OCI-LY3 (cell line): ENCODE measurements around the gene RFNG.

Experiments used
- H2AFZ ChIP-seq: fragments of 200-600, 300-600 bp; shearing (Covaris generic); 2 replicates; pipeline ENCODE4 v1.6.0; 2014; ENCODE audit warnings: antibody characterized with exemption, low read depth, low read length
- H3K27ac ChIP-seq: fragments of 200-600, 300-600 bp; sonication (generic); 2 replicates; pipeline ENCODE4 v1.5.1; 2014; ENCODE audit warnings: mild to moderate bottlenecking, low read length, moderate library complexity, mixed read lengths
- H3K27me3 ChIP-seq: fragments of 200-600, 300-600 bp; sonication (generic); 2 replicates; pipeline ENCODE4 v1.6.1; 2014; ENCODE audit warnings: low read depth, low read length, mixed read lengths
- H3K36me3 ChIP-seq: fragments of 200-600, 300-600 bp; sonication (generic); replicated peaks from 2 replicates; pipeline ENCODE3; 2014; ENCODE audit warnings: low read depth, low read length, mixed read lengths
- H3K4me1 ChIP-seq: fragments of 300-600, 200-600 bp; sonication (generic); 2 replicates; pipeline ENCODE4 v1.6.1; 2014; ENCODE audit warnings: low read length, mixed read lengths
- H3K4me2 ChIP-seq: fragments of 200-600, 300-600 bp; sonication (generic); 2 replicates; pipeline ENCODE4 v1.6.1; 2014; ENCODE audit warnings: low read length, mixed read lengths
- H3K4me3 ChIP-seq: fragments of 300-600, 200-600 bp; sonication (generic); 2 replicates; pipeline ENCODE4 v1.5.1; 2014; ENCODE audit warnings: antibody characterized with exemption, mild to moderate bottlenecking, low read length, moderate library complexity
- H3K79me2 ChIP-seq: fragments of 300-600, 200-600 bp; shearing (Covaris generic); 2 replicates; pipeline ENCODE4 v1.6.1; 2014; ENCODE audit warnings: mild to moderate bottlenecking, low read length, mixed read lengths
- H3K9ac ChIP-seq: fragments of 300-600, 200-600 bp; shearing (Covaris generic); 2 replicates; pipeline ENCODE4 v1.6.0; 2014; ENCODE audit warnings: mild to moderate bottlenecking, low read length, moderate library complexity
- H3K9me3 ChIP-seq: fragments of 200-600, 300-600 bp; shearing (Covaris generic); 2 replicates; pipeline ENCODE4 v1.6.1; 2014; ENCODE audit warnings: low read length, mixed read lengths; ENCODE audit not compliant: insufficient read depth
- H4K20me1 ChIP-seq: fragments of 200-600, 300-600 bp; sonication (generic); 2 replicates; pipeline ENCODE4 v1.6.1; 2016; ENCODE audit warnings: low read length, mixed read lengths; ENCODE audit not compliant: insufficient read depth
- EZH2phosphoT487 ChIP-seq: fragments of 200-600 bp; shearing (Covaris generic); IDR thresholded peaks from 2 replicates; pipeline ENCODE4 v1.6.1; 2018; ENCODE audit warnings: antibody characterized with exemption, mixed run types, low read depth
- TF ChIP-seq, protein P1 (sequence below): fragments of 200-600, 300-600 bp; sonication (generic); IDR thresholded peaks from 2 replicates; pipeline ENCODE4 v1.5.1; 2014; ENCODE audit warnings: antibody characterized with exemption, low read length, low read depth

Gene RFNG

DNA sequence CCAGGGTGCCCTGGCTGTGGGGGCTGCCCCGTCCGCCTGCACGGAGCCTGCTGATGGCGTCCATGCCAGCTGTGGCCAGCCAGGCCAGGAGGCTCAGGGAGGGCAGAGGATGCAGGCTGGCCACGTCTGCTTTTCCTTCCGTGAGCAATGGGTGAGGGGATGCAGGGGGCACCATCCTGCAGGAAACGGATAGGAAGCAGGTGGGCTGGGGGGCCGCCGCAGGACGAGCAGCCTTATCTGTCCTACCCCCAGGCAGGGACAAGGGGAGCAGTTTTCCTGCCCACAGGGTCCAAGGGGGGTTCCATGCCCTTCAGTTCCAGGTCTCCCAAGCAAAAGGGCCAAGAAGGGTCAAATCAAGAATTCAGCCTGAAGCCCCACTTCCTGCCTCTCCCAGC lies 7.2 kb upstream of the RFNG start:
- H2AFZ ChIP-seq = no peak overlapping the region
- peaks cover 6% of the 10 kb centered on the region for H3K79me2 ChIP-seq
- H4K20me1 ChIP-seq = no peaks in the 10 kb centered on the region
- H3K4me1 ChIP-seq = peaks cover 1% of the 10 kb centered on the region
- H3K27me3 ChIP-seq = no peaks in the 10 kb centered on the region
- H3K4me3 ChIP-seq = no peak overlapping the region
- peaks cover 36% of the 10 kb centered on the region for H3K36me3 ChIP-seq
- H3K27ac ChIP-seq = no peak overlapping the region
- no peaks in the 10 kb centered on the region for H3K9me3 ChIP-seq
- no peak overlapping the region for H3K4me2 ChIP-seq
- no peak for TF ChIP-seq EZH2phosphoT487
- TF ChIP-seq, protein P1, sequence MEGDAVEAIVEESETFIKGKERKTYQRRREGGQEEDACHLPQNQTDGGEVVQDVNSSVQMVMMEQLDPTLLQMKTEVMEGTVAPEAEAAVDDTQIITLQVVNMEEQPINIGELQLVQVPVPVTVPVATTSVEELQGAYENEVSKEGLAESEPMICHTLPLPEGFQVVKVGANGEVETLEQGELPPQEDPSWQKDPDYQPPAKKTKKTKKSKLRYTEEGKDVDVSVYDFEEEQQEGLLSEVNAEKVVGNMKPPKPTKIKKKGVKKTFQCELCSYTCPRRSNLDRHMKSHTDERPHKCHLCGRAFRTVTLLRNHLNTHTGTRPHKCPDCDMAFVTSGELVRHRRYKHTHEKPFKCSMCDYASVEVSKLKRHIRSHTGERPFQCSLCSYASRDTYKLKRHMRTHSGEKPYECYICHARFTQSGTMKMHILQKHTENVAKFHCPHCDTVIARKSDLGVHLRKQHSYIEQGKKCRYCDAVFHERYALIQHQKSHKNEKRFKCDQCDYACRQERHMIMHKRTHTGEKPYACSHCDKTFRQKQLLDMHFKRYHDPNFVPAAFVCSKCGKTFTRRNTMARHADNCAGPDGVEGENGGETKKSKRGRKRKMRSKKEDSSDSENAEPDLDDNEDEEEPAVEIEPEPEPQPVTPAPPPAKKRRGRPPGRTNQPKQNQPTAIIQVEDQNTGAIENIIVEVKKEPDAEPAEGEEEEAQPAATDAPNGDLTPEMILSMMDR = no peak
- no peak overlapping the region for H3K9ac ChIP-seq

DNA sequence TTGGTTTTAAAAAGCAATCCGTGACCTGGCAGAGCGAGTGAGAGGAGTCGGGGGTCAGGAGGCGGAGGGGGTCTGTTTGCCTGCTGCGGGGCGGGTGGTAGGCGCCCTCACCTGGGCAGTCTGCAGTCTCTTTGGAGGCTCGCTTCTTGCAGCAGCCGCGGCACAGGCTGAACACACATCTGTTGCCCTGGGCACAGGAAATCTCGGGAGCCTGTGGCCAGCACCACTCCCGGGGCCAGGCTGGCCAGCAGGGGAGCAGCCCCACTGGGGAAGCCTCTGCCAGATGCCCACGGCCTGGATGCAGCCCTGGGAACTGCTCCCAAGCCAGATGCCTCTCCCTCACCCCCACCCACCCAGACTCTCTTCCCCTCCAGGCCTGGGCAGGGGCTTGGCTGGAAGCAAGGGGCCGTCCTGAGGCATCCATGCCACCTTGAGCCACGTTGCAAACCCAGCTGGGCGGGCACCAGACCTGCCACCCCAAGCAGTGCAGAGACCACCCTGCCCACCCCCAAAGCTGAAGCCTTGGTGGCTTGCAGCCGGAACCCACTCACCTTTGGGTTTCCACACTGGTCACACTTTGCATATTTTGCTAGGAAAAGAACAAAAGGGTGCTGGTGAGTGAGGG lies 6.7 kb upstream of the RFNG start:
- H3K4me2 ChIP-seq = no peak overlapping the region
- H4K20me1 ChIP-seq = no peaks in the 10 kb centered on the region
- H3K27ac ChIP-seq = no peak overlapping the region
- no peaks in the 10 kb centered on the region for H3K9me3 ChIP-seq
- H3K9ac ChIP-seq = no peak overlapping the region
- no peaks in the 10 kb centered on the region for H3K27me3 ChIP-seq
- peaks cover 31% of the 10 kb centered on the region for H3K36me3 ChIP-seq
- TF ChIP-seq, protein P1 = no peak
- no peak for TF ChIP-seq EZH2phosphoT487
- no peak overlapping the region for H3K4me3 ChIP-seq
- H3K4me1 ChIP-seq = no peaks in the 10 kb centered on the region
- peaks cover 2% of the 10 kb centered on the region; the same call in 1 of the 2 replicates for H3K79me2 ChIP-seq
- no peak overlapping the region for H2AFZ ChIP-seq

DNA sequence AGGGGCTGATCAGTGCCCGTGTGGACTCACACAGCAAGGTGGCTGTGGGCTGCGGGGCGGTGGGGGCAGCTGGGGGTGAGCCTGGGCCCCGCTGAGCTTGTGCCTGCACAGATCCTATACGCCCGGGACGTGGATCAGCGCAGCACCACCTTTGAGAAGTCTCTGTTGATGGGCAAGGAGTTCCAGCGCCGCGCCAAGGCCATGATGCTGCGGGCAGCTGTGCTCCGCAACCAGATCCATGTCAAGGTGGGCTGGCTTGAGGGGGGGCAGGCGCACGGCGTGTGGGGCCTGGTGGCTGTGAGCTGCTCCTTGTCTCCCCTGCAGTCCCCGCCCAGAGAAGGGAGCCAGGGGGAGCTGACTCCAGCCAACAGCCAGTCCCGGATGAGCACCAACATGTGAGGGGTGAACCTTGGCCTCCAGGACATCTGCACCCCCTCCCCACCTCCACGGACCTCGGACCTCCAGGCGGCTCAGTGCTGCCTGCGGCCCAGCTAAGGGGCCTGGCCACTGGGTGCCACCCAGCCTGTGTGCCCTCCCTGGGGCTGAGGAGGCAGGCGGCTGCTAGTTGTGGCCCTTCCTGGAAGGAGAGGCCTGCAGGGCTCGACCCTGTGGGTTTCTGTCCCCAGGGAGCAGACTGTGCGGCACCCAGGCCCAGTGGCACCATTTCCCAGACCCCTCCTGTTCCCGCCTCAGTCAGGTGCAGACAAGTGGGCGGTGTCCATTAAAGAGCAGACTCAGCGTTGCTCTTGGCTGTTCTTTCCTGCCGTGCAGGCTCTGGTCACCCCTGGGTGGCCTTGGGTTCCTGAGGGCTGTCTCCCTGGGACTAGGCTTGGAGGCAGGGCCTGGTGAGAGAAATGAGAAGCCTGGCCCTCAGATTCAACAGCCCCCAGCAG lies 5.4 kb upstream of the RFNG start:
- Histone ChIP-seq H4K20me1 (peaks cover 7% of the 10 kb centered on the region; the same call in 1 of the 2 replicates), H3K9me3 (no peaks in the 10 kb centered on the region), H3K36me3 (peaks cover 29% of the 10 kb centered on the region), H3K9ac (no peak overlapping the region), H3K27me3 (no peaks in the 10 kb centered on the region), H3K4me2 (no peak overlapping the region), H3K79me2 (peaks cover 15% of the 10 kb centered on the region), H2AFZ (no peak overlapping the region), H3K27ac (no peak overlapping the region), H3K4me1 (peaks cover 8% of the 10 kb centered on the region), H3K4me3 (no peak overlapping the region)
- TF ChIP-seq EZH2phosphoT487 = no peak
- TF ChIP-seq, protein P1 = no peak
